ENCODE results near the gene PRDM5. TPM values are rescaled to one million over a fixed set of nuclear protein-coding genes. Genes with fewer than 3 reads are reported as not detected.

Gene PRDM5
- total and polyA plus RNA-seq, 2 of the 13 experiments (the other 11 are each of a cell fraction or from before 2014, with no cell fraction given), result not detected

- DNase-seq (ENCODE audit: low spot score) (no peak), FAIRE-seq (no peak), ATAC-seq (no peak)
- BruUV-seq (replicated peaks), result no TSS peak
- in situ Hi-C loops (cut with HindIII; ENCODE audit: extremely low pct_ligation_motif_present, low pct_unique_long_range_greater_than_20kb), result no loop called here
- Histone ChIP-seq H3K9ac (ENCODE audit: insufficient read depth, low read depth, low read length) (no peak overlapping the region), H4K20me1 (ENCODE audit: insufficient read depth, low read length) (no peaks in the 10 kb centered on the region), H3K9me3 (ENCODE audit: low read length) (no peaks in the 10 kb centered on the region), H3K4me3 (replicated peaks in 1 of 3; ENCODE audit: insufficient read depth in 1 of 3, low read depth in 2 of 3, low read length in 3 of 3) (no peak overlapping the region), H3K79me2 (ENCODE audit: insufficient read depth, low read length) (no peaks in the 10 kb centered on the region), H3K4me2 (ENCODE audit: low read depth, low read length) (no peak overlapping the region), H2AFZ (ENCODE audit: low read length) (no peak overlapping the region), H3K27me3 (ENCODE audit: control insufficient read depth in 1 of 2, insufficient read depth in 2 of 2, low read length in 2 of 2) (no peaks in the 10 kb centered on the region), H3K36me3 (replicated peaks in 1 of 2; ENCODE audit: control insufficient read depth in 1 of 2, insufficient read depth in 2 of 2, low read length in 2 of 2) (no peaks in the 10 kb centered on the region), H3K27ac (ENCODE audit: extremely low read length, insufficient read depth, low read length) (no peak overlapping the region), H3K4me1 (ENCODE audit: insufficient read depth, low read length) (no peaks in the 10 kb centered on the region)
- intact Hi-C loops (cut with micrococcal nuclease; ENCODE audit: unreplicated experiment), result no loop called here
- 3% methylated on average over 3 of the region's 3 CpGs for WGBS (ENCODE audit: low lambda C conversion rate)
- ChIA-PET POLR2A (no interaction called here), CTCF (ENCODE audit: low intra/inter-chr PET ratio, low total read pairs) (no interaction called here)
- TF ChIP-seq HMG20B (CRISPR knock-in tag; conservative IDR thresholded peaks at IDR 0.05) (no peak), ATF4 (CRISPR knock-in tag; IDR thresholded peaks at IDR 0.05) (no peak), HMG20A (CRISPR knock-in tag; IDR thresholded peaks at IDR 0.05; ENCODE audit: borderline replicate concordance) (no peak), ZNF281 (CRISPR knock-in tag; IDR thresholded peaks at IDR 0.05; ENCODE audit: borderline replicate concordance) (no peak), TBL1XR1 (IDR thresholded peaks at IDR 0.05; ENCODE audit: borderline replicate concordance, low read length, partially characterized antibody) (no peak), DPF2 (CRISPR knock-in tag; IDR thresholded peaks at IDR 0.05; ENCODE audit: borderline replicate concordance, low read depth) (no peak), FOXK2 (IDR thresholded peaks at IDR 0.05) (no peak), ZNF280B (CRISPR knock-in tag; IDR thresholded peaks at IDR 0.05; ENCODE audit: borderline replicate concordance) (no peak), NR2F6 (IDR thresholded peaks at IDR 0.05) (no peak), NR2F6 (CRISPR knock-in tag; IDR thresholded peaks at IDR 0.05) (no peak), ZNF557 (CRISPR knock-in tag; IDR thresholded peaks at IDR 0.05) (no peak), CREB3 (CRISPR knock-in tag; IDR thresholded peaks at IDR 0.05) (no peak), THAP8 (CRISPR knock-in tag; IDR thresholded peaks at IDR 0.05; ENCODE audit: borderline replicate concordance) (no peak), ZNF292 (CRISPR knock-in tag; IDR thresholded peaks at IDR 0.05; ENCODE audit: borderline replicate concordance, low read depth) (no peak)
These were observed 239.5 kb downstream of the PRDM5 start for GRCh38 chr4:120682981-120683380.
